ENCODE results near the gene LUZP2.

Gene LUZP2

GRCh38 chr11:24516638-24517037 lies 19.8 kb downstream of the LUZP2 start:
- no peak for ATAC-seq
- no peak for TF ChIP-seq ISL1 (CRISPR knock-in tag; IDR thresholded peaks at IDR 0.05)
- no peak for TF ChIP-seq ZNF565 (CRISPR knock-in tag; conservative IDR thresholded peaks at IDR 0.05; ENCODE audit: low read depth)
- no peak for TF ChIP-seq TCF4 (CRISPR knock-in tag; IDR thresholded peaks at IDR 0.05; ENCODE audit: borderline replicate concordance)
- no peak for TF ChIP-seq ARNTL (CRISPR knock-in tag; IDR thresholded peaks at IDR 0.05; ENCODE audit: borderline replicate concordance, low read depth)
- no peak for TF ChIP-seq ZNF8 (CRISPR knock-in tag; IDR thresholded peaks at IDR 0.05)
- no peak for TF ChIP-seq BACH2 (CRISPR knock-in tag; IDR thresholded peaks at IDR 0.05; ENCODE audit: borderline replicate concordance)
- no peak for TF ChIP-seq SNAI2 (CRISPR knock-in tag; IDR thresholded peaks at IDR 0.05)
- no peak for TF ChIP-seq TOX (CRISPR knock-in tag; IDR thresholded peaks at IDR 0.05; ENCODE audit: borderline replicate concordance)
- no peak for TF ChIP-seq CSDC2 (CRISPR knock-in tag; IDR thresholded peaks at IDR 0.05)
- no peak for TF ChIP-seq ZFP3 (CRISPR knock-in tag; IDR thresholded peaks at IDR 0.05)
- TF ChIP-seq, protein P1, sequence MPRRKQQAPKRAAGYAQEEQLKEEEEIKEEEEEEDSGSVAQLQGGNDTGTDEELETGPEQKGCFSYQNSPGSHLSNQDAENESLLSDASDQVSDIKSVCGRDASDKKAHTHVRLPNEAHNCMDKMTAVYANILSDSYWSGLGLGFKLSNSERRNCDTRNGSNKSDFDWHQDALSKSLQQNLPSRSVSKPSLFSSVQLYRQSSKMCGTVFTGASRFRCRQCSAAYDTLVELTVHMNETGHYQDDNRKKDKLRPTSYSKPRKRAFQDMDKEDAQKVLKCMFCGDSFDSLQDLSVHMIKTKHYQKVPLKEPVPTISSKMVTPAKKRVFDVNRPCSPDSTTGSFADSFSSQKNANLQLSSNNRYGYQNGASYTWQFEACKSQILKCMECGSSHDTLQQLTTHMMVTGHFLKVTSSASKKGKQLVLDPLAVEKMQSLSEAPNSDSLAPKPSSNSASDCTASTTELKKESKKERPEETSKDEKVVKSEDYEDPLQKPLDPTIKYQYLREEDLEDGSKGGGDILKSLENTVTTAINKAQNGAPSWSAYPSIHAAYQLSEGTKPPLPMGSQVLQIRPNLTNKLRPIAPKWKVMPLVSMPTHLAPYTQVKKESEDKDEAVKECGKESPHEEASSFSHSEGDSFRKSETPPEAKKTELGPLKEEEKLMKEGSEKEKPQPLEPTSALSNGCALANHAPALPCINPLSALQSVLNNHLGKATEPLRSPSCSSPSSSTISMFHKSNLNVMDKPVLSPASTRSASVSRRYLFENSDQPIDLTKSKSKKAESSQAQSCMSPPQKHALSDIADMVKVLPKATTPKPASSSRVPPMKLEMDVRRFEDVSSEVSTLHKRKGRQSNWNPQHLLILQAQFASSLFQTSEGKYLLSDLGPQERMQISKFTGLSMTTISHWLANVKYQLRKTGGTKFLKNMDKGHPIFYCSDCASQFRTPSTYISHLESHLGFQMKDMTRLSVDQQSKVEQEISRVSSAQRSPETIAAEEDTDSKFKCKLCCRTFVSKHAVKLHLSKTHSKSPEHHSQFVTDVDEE (CRISPR knock-in tag; IDR thresholded peaks at IDR 0.05) = no peak
- no peak for TF ChIP-seq GLIS3 (CRISPR knock-in tag; IDR thresholded peaks at IDR 0.05)
- no peak for TF ChIP-seq ZNF70 (CRISPR knock-in tag; IDR thresholded peaks at IDR 0.05)
- no peak for TF ChIP-seq ZFP30 (CRISPR knock-in tag; IDR thresholded peaks at IDR 0.05)
- TF ChIP-seq ESRRG (CRISPR knock-in tag; IDR thresholded peaks at IDR 0.05) = no peak
- TF ChIP-seq PPARA (CRISPR knock-in tag; IDR thresholded peaks at IDR 0.05; ENCODE audit: borderline replicate concordance) = no peak

- ATAC-seq = no peak
- TF ChIP-seq BACH2 (CRISPR knock-in tag; IDR thresholded peaks at IDR 0.05; ENCODE audit: borderline replicate concordance) = no peak
- TF ChIP-seq, protein P1 (CRISPR knock-in tag; IDR thresholded peaks at IDR 0.05) = no peak
- no peak for TF ChIP-seq PPARA (CRISPR knock-in tag; IDR thresholded peaks at IDR 0.05; ENCODE audit: borderline replicate concordance)
- no peak for TF ChIP-seq ZNF70 (CRISPR knock-in tag; IDR thresholded peaks at IDR 0.05)
- no peak for TF ChIP-seq ARNTL (CRISPR knock-in tag; IDR thresholded peaks at IDR 0.05; ENCODE audit: borderline replicate concordance, low read depth)
Observed at GRCh38 chr11:24521601-24522000, 24.7 kb downstream of the LUZP2 start.

DNA sequence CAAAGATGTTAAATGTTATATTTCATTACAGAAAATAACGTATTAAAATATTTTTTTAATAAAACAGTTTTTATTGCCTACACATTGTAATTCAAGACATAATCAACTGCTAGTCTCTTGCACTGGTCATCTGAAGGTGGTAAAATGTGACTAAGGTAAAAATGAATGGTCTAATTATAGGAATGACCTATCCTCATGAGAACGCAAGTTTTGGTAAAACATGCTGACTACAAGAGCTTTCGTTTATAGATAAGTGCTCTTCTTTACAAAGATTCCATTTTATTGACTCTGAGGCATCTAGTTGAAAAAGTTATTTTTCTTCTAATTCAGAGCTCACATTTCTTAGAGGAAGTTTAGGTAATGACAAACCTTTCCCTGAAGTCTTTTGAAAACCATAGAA lies 27.3 kb downstream of the LUZP2 start:
- TF ChIP-seq, protein P2, sequence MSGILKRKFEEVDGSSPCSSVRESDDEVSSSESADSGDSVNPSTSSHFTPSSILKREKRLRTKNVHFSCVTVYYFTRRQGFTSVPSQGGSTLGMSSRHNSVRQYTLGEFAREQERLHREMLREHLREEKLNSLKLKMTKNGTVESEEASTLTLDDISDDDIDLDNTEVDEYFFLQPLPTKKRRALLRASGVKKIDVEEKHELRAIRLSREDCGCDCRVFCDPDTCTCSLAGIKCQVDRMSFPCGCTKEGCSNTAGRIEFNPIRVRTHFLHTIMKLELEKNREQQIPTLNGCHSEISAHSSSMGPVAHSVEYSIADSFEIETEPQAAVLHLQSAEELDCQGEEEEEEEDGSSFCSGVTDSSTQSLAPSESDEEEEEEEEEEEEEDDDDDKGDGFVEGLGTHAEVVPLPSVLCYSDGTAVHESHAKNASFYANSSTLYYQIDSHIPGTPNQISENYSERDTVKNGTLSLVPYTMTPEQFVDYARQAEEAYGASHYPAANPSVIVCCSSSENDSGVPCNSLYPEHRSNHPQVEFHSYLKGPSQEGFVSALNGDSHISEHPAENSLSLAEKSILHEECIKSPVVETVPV (CRISPR knock-in tag; IDR thresholded peaks at IDR 0.05) = no peak
- TF ChIP-seq ESRRG (CRISPR knock-in tag; IDR thresholded peaks at IDR 0.05) (no peak), CREB5 (CRISPR knock-in tag; IDR thresholded peaks at IDR 0.05; ENCODE audit: low read depth) (no peak), ZNF565 (CRISPR knock-in tag; conservative IDR thresholded peaks at IDR 0.05; ENCODE audit: low read depth) (no peak), TOX (CRISPR knock-in tag; IDR thresholded peaks at IDR 0.05; ENCODE audit: borderline replicate concordance) (no peak), ZC3H10 (CRISPR knock-in tag; IDR thresholded peaks at IDR 0.05) (no peak), TCF4 (CRISPR knock-in tag; IDR thresholded peaks at IDR 0.05; ENCODE audit: borderline replicate concordance) (no peak), ARNTL (CRISPR knock-in tag; IDR thresholded peaks at IDR 0.05; ENCODE audit: borderline replicate concordance, low read depth) (no peak), GLIS3 (CRISPR knock-in tag; IDR thresholded peaks at IDR 0.05) (no peak)
- TF ChIP-seq, protein P3, sequence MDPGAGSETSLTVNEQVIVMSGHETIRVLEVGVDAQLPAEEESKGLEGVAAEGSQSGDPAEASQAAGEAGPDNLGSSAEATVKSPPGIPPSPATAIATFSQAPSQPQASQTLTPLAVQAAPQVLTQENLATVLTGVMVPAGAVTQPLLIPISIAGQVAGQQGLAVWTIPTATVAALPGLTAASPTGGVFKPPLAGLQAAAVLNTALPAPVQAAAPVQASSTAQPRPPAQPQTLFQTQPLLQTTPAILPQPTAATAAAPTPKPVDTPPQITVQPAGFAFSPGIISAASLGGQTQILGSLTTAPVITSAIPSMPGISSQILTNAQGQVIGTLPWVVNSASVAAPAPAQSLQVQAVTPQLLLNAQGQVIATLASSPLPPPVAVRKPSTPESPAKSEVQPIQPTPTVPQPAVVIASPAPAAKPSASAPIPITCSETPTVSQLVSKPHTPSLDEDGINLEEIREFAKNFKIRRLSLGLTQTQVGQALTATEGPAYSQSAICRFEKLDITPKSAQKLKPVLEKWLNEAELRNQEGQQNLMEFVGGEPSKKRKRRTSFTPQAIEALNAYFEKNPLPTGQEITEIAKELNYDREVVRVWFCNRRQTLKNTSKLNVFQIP (CRISPR knock-in tag; IDR thresholded peaks at IDR 0.05; ENCODE audit: borderline replicate concordance, low read depth) = no peak
- ATAC-seq = no peak
